AG04449 (cell line): ENCODE measurements around the gene KRTAP12-3.
"Not testable (repeated sequence)": the region's sequence is repeated elsewhere in the genome, so short reads cannot be mapped to it uniquely, and the experiment has no call there.

Experiments used
- CTCF ChIA-PET: fragments of 350-600 bp; formaldehyde crosslinking; extraction: SDS; loops from one replicate; lab custom pipeline; 2021; ENCODE audit warnings: antibody characterized with exemption; lab: Yijun Ruan, JAX
- POLR2A ChIA-PET: fragments of 400-600, 350-600 bp; formaldehyde crosslinking; extraction: SDS; loops from one replicate; lab custom pipeline; 2020; ENCODE audit warnings: antibody characterized with exemption, inconsistent platforms; lab: Yijun Ruan, JAX
- DNase-seq: peaks from one replicate; pipeline ENCODE4 v3.0.0-alpha.2; 2010; ENCODE audit warnings: low read depth, low spot score
- H3K4me3 ChIP-seq: 2 replicates; pipeline ENCODE4 v1.5.1; 2011; ENCODE audit warnings: low read depth, mild to moderate bottlenecking, control low read depth, low read length
- TF ChIP-seq, protein P1 (sequence below): IDR thresholded peaks from one replicate; pipeline ENCODE4 v1.5.1; 2011; ENCODE audit warnings: mild to moderate bottlenecking, moderate library complexity, low read length, control low read depth, inconsistent platforms; ENCODE audit not compliant: insufficient read depth; ENCODE audit errors: missing control alignments

The KRTAP12-3 gene

DNA sequence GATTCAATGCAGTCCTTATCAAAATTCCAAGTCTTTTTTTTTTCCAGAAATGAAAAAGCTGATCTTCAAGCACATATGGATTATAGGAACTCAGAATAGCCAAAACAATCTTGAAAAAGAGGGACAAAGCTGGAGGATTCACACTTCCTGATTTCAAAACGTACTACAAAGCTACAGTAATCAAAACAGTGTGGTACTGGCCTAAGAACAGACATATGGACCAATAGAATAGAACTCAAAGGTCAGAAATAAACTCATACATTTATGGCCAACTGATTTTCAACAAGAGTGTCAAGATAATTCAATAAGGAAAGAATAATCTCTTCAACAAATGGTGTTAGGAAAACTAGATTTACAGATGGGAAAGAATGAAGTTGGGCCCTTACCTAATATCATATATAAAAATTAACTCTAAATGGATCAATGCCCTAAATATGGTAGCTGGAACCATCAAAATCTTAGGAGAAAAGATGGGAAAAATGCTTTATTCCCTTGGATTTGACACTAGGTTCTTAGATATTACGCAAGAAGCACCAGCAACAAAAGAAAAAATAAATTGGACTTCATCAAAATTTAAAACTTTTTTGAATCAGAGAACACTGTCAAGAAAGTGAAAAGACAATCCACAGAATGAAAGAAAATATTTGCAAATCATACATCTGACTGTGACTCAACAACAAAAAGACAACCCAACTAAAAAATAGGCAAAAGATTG is 35.2 kb downstream of the KRTAP12-3 start:
- H3K4me3 ChIP-seq: no peak overlapping the region
- CTCF ChIA-PET: interaction anchor here (1.3 kb wide), 1 partner anchor 9 kb away, joined by 3 read pairs; no protein-coding TSS in a partner anchor
- POLR2A ChIA-PET: interaction anchor here (0.6 kb wide), 1 partner anchor 30 kb away, joined by 3 read pairs; no protein-coding TSS in a partner anchor
- no peak for DNase-seq
- TF ChIP-seq, protein P1, sequence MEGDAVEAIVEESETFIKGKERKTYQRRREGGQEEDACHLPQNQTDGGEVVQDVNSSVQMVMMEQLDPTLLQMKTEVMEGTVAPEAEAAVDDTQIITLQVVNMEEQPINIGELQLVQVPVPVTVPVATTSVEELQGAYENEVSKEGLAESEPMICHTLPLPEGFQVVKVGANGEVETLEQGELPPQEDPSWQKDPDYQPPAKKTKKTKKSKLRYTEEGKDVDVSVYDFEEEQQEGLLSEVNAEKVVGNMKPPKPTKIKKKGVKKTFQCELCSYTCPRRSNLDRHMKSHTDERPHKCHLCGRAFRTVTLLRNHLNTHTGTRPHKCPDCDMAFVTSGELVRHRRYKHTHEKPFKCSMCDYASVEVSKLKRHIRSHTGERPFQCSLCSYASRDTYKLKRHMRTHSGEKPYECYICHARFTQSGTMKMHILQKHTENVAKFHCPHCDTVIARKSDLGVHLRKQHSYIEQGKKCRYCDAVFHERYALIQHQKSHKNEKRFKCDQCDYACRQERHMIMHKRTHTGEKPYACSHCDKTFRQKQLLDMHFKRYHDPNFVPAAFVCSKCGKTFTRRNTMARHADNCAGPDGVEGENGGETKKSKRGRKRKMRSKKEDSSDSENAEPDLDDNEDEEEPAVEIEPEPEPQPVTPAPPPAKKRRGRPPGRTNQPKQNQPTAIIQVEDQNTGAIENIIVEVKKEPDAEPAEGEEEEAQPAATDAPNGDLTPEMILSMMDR: no peak

DNA sequence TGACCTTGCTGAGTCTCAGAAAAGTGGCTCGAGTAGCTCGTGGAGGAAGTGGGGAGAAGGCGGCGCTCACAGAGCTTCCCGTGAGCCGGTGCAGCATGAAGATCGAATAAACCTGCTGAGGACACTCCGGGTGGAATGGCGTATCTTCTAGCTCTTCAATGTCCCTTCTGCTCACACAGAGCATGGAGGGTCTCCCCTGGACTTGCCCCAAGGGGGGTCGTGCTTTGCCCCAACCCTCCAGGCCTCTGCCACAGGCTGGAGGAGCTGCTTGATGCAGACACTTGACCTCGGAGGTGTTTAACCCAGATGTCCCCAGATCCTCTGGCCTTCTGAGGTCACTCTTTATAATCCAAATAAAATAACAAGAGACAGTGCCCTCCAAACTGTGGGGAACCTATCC is 37.0 kb downstream of the KRTAP12-3 start:
- no peak for DNase-seq
- ChIA-PET CTCF (interaction anchor here (0.9 kb wide), 1 partner anchor 12 kb away, joined by 3 read pairs; the partner anchor contains the start of gene KRTAP12-1), POLR2A (no interaction called here)
- TF ChIP-seq, protein P1: no peak
- H3K4me3 ChIP-seq: no peak overlapping the region

DNA sequence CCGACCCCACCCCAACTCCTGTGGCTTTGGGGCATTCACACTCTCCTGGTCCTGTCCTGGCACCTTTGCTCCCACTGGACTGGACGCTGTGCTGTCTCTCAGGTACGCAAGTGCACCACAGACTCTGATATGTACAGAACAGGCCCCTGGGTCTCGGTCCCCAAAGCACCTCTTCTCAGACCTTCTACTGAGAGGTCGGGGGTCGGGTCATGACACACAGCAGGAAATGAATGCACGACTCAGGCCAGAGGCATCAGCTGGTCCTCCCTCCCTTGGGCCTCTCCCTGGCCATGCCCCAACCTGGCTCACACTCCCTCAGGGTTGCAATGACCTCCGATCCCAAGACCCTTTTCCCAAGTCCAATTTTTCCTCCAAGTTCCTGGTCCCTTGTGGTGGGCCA is 37.5 kb downstream of the KRTAP12-3 start:
- no peak overlapping the region for H3K4me3 ChIP-seq
- no peak for DNase-seq
- ChIA-PET CTCF (interaction anchor here (0.9 kb wide), 1 partner anchor 13 kb away, joined by 3 read pairs; the partner anchor contains the start of gene KRTAP12-1), POLR2A (no interaction called here)
- TF ChIP-seq, protein P1: no peak

DNA sequence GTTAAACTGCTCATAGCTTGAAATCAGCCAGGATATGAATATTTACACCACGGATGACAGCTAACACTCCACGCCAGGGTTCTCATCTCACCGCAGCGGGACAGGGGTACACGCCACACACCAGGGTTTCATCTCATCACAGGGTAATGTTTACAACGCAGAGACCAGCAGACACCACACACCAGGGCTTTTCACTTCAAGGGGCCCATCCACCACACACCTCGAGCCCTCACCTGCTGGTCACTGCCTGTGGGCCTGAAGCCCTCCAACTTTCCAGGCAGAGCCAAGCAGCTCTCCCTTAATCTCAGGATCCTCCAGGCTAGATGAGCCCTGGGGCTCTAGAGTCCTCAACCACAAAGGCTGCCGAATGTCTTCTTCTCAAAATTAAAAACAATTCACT is 37.9 kb downstream of the KRTAP12-3 start:
- POLR2A ChIA-PET: no interaction called here
- no peak for DNase-seq
- TF ChIP-seq, protein P1: no peak
- CTCF ChIA-PET: interaction anchor here (0.9 kb wide), 1 partner anchor 13 kb away, joined by 3 read pairs; the partner anchor contains the start of gene KRTAP12-1
- no peak overlapping the region for H3K4me3 ChIP-seq

DNA sequence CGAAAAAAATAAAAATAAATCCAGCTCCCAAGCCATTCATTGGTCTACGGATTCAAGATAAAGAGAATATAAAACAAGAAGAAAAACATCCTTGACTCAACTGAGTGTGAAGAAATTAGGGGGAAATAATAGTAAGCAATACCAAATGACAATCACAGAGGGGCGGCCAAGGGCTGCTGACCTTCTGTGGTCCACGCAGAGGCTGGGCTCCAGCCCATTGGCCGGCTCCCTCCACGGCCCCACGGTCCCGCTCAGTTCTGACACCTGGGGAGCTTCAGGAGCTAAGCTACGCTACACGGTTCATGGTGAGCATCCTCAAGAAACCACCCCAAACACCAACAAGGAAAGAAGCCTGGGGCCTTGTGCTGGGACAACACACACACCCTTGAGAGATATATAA is 38.8 kb downstream of the KRTAP12-3 start:
- CTCF ChIA-PET: no interaction called here
- POLR2A ChIA-PET: no interaction called here
- no peak overlapping the region for H3K4me3 ChIP-seq

DNA sequence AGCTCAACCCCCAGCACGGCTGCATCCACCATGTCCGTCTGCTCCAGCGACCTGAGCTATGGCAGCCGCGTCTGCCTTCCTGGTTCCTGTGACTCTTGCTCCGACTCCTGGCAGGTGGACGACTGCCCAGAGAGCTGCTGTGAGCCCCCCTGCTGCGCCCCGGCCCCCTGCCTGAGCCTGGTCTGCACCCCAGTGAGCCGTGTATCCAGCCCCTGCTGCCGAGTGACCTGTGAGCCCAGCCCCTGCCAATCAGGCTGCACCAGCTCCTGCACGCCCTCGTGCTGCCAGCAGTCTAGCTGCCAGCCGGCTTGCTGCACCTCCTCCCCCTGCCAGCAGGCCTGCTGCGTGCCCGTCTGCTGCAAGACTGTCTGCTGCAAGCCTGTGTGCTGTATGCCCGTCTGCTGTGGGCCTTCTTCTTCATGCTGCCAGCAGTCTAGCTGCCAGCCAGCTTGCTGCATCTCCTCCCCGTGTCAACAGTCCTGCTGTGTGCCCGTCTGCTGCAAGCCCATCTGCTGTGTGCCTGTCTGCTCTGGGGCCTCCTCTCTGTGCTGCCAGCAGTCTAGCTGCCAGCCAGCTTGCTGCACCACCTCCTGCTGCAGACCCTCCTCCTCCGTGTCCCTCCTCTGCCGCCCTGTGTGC is 39.6 kb downstream of the KRTAP12-3 start, which contains the start of gene KRTAP10-12:
Gene KRTAP10-12 (plus strand): TSS at position 1 of the 639 bp plus-strand sequence. CDS start 30 bp downstream, at position 31.
- DNase-seq, CTCF ChIA-PET, POLR2A ChIA-PET, H3K4me3 ChIP-seq: not testable (repeated sequence)

More for the DNA sequence above, 38.8 kb downstream of the KRTAP12-3 start:
- DNase-seq: no peak
- TF ChIP-seq, protein P1: no peak
